SK-N-SH treated with all-trans-retinoic acid at 6 μM for 48 hours (cell line): ENCODE measurements around the gene RIN3.
A peak's percentile ranks its signal among the peaks of the same experiment; 100 is the strongest.

Experiments
- ATAC-seq: fragments of 200-7000 bp; cut with Tn5 transposase; 3 replicates; pipeline ENCODE4 v1.9.1; 2020; ENCODE audit warnings: mild to moderate bottlenecking, moderate library complexity
- ARNTL ChIP-seq: fragments of 450-650 bp; formaldehyde crosslinking; IDR thresholded peaks from 2 replicates; pipeline ENCODE4 v1.5.0; 2020; ENCODE audit warnings: low read depth, mild to moderate bottlenecking, moderate library complexity, borderline replicate concordance
- BACH2 ChIP-seq: fragments of 250-450 bp; sonication (Bioruptor Pico); IDR thresholded peaks from 2 replicates; pipeline ENCODE4 v1.9.0; 2021; ENCODE audit warnings: mild to moderate bottlenecking, borderline replicate concordance
- CSDC2 ChIP-seq: fragments of 250-450 bp; sonication (Bioruptor Pico); IDR thresholded peaks from 2 replicates; pipeline ENCODE4 v1.5.0; 2020; ENCODE audit warnings: mild to moderate bottlenecking, moderate library complexity
- ESRRG ChIP-seq: fragments of 250-450 bp; sonication (Bioruptor Pico); IDR thresholded peaks from 2 replicates; pipeline ENCODE4 v1.6.1; 2021; ENCODE audit warnings: mild to moderate bottlenecking
- GLIS3 ChIP-seq: fragments of 250-450 bp; sonication (Bioruptor Pico); IDR thresholded peaks from 2 replicates; pipeline ENCODE4 v1.5.0; 2020; ENCODE audit warnings: mild to moderate bottlenecking, moderate library complexity
- ISL1 ChIP-seq: fragments of 250-450 bp; sonication (Bioruptor Pico); IDR thresholded peaks from 2 replicates; pipeline ENCODE4 v2.1.2; 2022; ENCODE audit warnings: mild to moderate bottlenecking, moderate library complexity
- OSR1 ChIP-seq: fragments of 250-450 bp; sonication (Bioruptor Pico); IDR thresholded peaks from 2 replicates; pipeline ENCODE4 v1.8.0; 2022; ENCODE audit warnings: moderate library complexity, mild to moderate bottlenecking, inconsistent platforms
- PPARA ChIP-seq: fragments of 250-450 bp; sonication (Bioruptor Pico); IDR thresholded peaks from 2 replicates; pipeline ENCODE4 v1.5.0; 2020; ENCODE audit warnings: mild to moderate bottlenecking, borderline replicate concordance
- RARB ChIP-seq: fragments of 250-450 bp; sonication (Bioruptor Pico); IDR thresholded peaks from 2 replicates; pipeline ENCODE4 v1.8.0; 2021; ENCODE audit warnings: mild to moderate bottlenecking, moderate library complexity
- SNAI2 ChIP-seq: fragments of 250-450 bp; sonication (Bioruptor Pico); IDR thresholded peaks from 2 replicates; pipeline ENCODE4 v1.5.0; 2020; ENCODE audit warnings: mild to moderate bottlenecking, moderate library complexity
- TCF4 ChIP-seq: fragments of 250-450 bp; sonication (Bioruptor Pico); IDR thresholded peaks from 2 replicates; pipeline ENCODE4 v1.8.0; 2021; ENCODE audit warnings: mild to moderate bottlenecking, moderate library complexity, borderline replicate concordance
- TOX ChIP-seq: fragments of 250-450 bp; sonication (Bioruptor Pico); IDR thresholded peaks from 2 replicates; pipeline ENCODE4 v1.8.0; 2021; ENCODE audit warnings: mild to moderate bottlenecking, moderate library complexity, borderline replicate concordance
- ZC3H10 ChIP-seq: fragments of 250-450 bp; sonication (Bioruptor Pico); IDR thresholded peaks from 2 replicates; pipeline ENCODE4 v1.5.1; 2021; ENCODE audit warnings: mild to moderate bottlenecking, moderate library complexity
- ZFP3 ChIP-seq: fragments of 250-450 bp; sonication (Bioruptor Pico); IDR thresholded peaks from 2 replicates; pipeline ENCODE4 v1.5.0; 2020; ENCODE audit warnings: mild to moderate bottlenecking, moderate library complexity
- ZFP30 ChIP-seq: fragments of 450-650 bp; formaldehyde crosslinking; IDR thresholded peaks from 2 replicates; pipeline ENCODE4 v1.5.0; 2022; ENCODE audit warnings: mild to moderate bottlenecking, moderate library complexity
- ZNF565 ChIP-seq: fragments of 450-650 bp; formaldehyde crosslinking; conservative IDR thresholded peaks from 2 replicates; pipeline ENCODE4 v1.5.0; 2020; ENCODE audit warnings: low read depth, mild to moderate bottlenecking, moderate library complexity
- ZNF70 ChIP-seq: fragments of 450-650 bp; formaldehyde crosslinking; IDR thresholded peaks from 2 replicates; pipeline ENCODE4 v1.5.0; 2020; ENCODE audit warnings: mild to moderate bottlenecking, moderate library complexity
- ZNF8 ChIP-seq: fragments of 450-650 bp; formaldehyde crosslinking; IDR thresholded peaks from 2 replicates; pipeline ENCODE4 v1.5.0; 2020; ENCODE audit warnings: mild to moderate bottlenecking, moderate library complexity
- TF ChIP-seq, protein P1 (sequence below): fragments of 250-450 bp; sonication (Bioruptor Pico); IDR thresholded peaks from 2 replicates; pipeline ENCODE4 v1.5.1; 2020; ENCODE audit warnings: low read depth, mild to moderate bottlenecking, moderate library complexity
- TF ChIP-seq, protein P2 (sequence below): fragments of 250-450 bp; sonication (Bioruptor Pico); IDR thresholded peaks from 2 replicates; pipeline ENCODE4 v1.5.0; 2020; ENCODE audit warnings: mild to moderate bottlenecking, moderate library complexity
- TF ChIP-seq, protein P3 (sequence below): fragments of 250-450 bp; sonication (Bioruptor Pico); IDR thresholded peaks from 2 replicates; pipeline ENCODE4 v1.5.1; 2021; ENCODE audit warnings: mild to moderate bottlenecking, moderate library complexity
- TF ChIP-seq, protein P4 (sequence below): fragments of 250-450 bp; sonication (Bioruptor Pico); IDR thresholded peaks from 2 replicates; pipeline ENCODE4 v1.8.0; 2021; ENCODE audit warnings: low read depth, mild to moderate bottlenecking, moderate library complexity, borderline replicate concordance

The RIN3 gene

DNA sequence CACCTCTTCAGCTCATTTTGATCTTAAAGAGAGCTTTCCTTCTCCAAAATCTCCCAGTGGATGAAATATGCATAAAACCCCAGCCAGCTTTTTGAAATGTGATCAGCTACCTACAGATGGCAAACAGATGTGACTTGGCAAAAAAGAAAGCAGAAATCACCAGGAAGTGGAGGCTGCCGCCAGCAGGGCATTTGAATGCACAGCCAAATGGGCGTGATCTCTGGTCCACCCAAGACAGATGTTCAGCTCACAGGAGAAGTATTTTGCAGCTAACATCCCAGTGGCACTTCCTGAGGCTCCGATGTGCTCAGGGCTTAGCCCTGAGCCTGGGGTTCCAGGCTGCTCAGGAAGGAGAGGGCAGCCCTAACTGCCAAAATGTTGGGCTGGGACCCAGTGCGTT lies 156.6 kb downstream of the RIN3 start:
- peak; percentile 82 for ATAC-seq

DNA sequence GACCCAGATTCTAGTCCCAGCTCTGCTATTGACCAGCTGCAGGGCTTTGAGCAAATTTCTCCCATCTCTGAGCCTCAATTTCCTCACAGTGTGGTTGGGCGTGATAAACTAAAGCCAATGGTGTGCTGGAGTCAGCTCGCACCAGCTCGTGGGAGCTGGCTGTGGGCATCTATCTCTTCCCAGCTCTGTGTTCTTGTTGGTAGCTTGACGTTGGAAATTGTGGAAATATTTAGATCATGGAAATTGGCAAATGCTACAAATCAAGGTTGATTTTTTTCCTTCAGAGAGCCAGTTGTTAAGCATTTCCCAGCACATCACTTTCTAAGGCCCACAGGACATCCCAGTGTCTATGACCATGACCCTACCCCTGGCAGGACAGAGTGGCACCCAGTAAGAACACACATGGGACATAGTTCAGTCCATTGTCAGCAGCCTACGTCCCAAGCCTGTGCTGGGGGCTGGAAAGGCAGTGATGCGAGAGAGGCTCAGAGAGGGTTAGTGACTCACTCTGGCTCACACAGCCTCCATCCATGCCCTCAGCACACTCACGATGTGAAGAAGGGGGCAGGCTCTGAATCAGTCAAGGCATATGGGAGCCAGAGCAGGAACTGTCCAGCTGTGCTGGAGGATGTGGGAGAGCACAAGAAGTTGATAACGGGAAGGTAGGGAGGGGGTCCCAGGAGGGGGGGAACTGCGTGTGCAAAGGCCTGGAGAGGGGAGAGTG lies 157.2 kb downstream of the RIN3 start:
- no peak for TF ChIP-seq ZNF565 (CRISPR knock-in tag)
- TF ChIP-seq, protein P1, sequence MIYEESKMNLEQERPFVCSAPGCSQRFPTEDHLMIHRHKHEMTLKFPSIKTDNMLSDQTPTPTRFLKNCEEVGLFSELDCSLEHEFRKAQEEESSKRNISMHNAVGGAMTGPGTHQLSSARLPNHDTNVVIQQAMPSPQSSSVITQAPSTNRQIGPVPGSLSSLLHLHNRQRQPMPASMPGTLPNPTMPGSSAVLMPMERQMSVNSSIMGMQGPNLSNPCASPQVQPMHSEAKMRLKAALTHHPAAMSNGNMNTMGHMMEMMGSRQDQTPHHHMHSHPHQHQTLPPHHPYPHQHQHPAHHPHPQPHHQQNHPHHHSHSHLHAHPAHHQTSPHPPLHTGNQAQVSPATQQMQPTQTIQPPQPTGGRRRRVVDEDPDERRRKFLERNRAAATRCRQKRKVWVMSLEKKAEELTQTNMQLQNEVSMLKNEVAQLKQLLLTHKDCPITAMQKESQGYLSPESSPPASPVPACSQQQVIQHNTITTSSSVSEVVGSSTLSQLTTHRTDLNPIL (CRISPR knock-in tag): no peak
- TF ChIP-seq SNAI2 (CRISPR knock-in tag): no peak
- no peak for TF ChIP-seq CSDC2
- no peak for TF ChIP-seq TOX (CRISPR knock-in tag)
- TF ChIP-seq ZFP3: no peak
- no peak for TF ChIP-seq ESRRG
- TF ChIP-seq BACH2: no peak
- TF ChIP-seq ARNTL (CRISPR knock-in tag): no peak
- TF ChIP-seq, protein P2, sequence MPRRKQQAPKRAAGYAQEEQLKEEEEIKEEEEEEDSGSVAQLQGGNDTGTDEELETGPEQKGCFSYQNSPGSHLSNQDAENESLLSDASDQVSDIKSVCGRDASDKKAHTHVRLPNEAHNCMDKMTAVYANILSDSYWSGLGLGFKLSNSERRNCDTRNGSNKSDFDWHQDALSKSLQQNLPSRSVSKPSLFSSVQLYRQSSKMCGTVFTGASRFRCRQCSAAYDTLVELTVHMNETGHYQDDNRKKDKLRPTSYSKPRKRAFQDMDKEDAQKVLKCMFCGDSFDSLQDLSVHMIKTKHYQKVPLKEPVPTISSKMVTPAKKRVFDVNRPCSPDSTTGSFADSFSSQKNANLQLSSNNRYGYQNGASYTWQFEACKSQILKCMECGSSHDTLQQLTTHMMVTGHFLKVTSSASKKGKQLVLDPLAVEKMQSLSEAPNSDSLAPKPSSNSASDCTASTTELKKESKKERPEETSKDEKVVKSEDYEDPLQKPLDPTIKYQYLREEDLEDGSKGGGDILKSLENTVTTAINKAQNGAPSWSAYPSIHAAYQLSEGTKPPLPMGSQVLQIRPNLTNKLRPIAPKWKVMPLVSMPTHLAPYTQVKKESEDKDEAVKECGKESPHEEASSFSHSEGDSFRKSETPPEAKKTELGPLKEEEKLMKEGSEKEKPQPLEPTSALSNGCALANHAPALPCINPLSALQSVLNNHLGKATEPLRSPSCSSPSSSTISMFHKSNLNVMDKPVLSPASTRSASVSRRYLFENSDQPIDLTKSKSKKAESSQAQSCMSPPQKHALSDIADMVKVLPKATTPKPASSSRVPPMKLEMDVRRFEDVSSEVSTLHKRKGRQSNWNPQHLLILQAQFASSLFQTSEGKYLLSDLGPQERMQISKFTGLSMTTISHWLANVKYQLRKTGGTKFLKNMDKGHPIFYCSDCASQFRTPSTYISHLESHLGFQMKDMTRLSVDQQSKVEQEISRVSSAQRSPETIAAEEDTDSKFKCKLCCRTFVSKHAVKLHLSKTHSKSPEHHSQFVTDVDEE (CRISPR knock-in tag): no peak
- no peak for ATAC-seq

More for the DNA sequence above, 156.6 kb downstream of the RIN3 start:
- TF ChIP-seq ISL1 (no peak), PPARA (CRISPR knock-in tag) (no peak), TCF4 (CRISPR knock-in tag) (peak; percentile 23; the same call in 1 of the 2 replicates), SNAI2 (CRISPR knock-in tag) (no peak), ZNF8 (CRISPR knock-in tag) (no peak), OSR1 (CRISPR knock-in tag) (no peak), ZFP30 (no peak)

DNA sequence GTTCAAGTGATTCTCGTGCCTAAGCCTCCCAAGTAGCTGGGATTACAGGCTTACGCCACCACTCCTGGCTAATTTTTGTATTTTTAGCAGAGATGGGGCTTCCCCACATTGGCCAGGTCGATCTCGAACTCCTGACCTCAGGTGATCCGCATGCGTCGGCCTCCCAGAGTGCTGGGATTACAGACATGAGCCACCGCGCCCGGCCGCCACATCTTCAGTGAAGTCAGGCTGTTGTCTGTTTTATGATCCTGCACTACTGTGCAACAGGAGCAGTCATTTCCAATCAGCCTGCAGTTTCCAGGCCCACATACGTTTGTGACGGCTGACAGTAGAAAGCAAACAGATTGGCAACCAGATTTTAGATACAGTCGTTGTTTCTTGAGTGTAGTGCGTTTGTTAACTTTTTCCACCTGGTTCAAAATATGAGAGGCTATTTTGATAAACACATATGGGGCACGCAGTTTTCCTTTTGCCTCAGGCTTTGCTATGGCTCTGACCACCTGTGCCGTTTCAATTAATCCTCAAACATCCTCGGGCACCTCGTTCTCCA lies 160.1 kb downstream of the RIN3 start:
- TF ChIP-seq ZNF70: no peak
- no peak for TF ChIP-seq ZNF565 (CRISPR knock-in tag)
- TF ChIP-seq, protein P1 (CRISPR knock-in tag): no peak
- TF ChIP-seq TCF4 (CRISPR knock-in tag): no peak
- TF ChIP-seq SNAI2 (CRISPR knock-in tag): no peak
- TF ChIP-seq TOX (CRISPR knock-in tag): no peak
- TF ChIP-seq ESRRG: no peak
- TF ChIP-seq PPARA (CRISPR knock-in tag): no peak
- no peak for TF ChIP-seq ZC3H10 (CRISPR knock-in tag)
- TF ChIP-seq, protein P2 (CRISPR knock-in tag): no peak
- no peak for TF ChIP-seq CSDC2
- TF ChIP-seq GLIS3 (CRISPR knock-in tag): no peak
- no peak for TF ChIP-seq ARNTL (CRISPR knock-in tag)
- TF ChIP-seq ZFP30: no peak
- no peak for ATAC-seq

DNA sequence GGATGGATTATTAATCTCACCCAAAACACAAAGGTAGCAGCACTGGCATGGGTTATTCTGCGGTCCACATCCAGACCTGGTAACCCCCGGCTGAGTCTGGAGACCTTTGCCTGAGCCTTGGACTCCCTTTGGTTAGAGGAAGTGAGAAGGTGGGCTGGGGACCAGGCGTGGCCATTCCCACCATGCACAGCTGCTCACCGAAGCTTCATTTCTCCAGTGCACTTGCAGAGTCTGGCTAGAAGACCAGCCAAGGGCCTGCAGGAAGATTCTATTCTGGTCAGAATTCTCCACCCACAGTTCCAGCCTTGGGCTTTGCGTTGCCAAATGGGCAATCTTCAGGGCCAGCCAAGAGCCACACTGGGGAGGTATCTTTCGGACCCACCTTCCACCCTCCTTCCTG lies 161.8 kb downstream of the RIN3 start:
- TF ChIP-seq TOX (CRISPR knock-in tag) (no peak), OSR1 (CRISPR knock-in tag) (no peak), ARNTL (CRISPR knock-in tag) (no peak), ZNF8 (CRISPR knock-in tag) (no peak), ZFP3 (no peak), ESRRG (no peak), SNAI2 (CRISPR knock-in tag) (no peak), CSDC2 (no peak), ZNF70 (no peak), ZNF565 (CRISPR knock-in tag) (no peak), ZC3H10 (CRISPR knock-in tag) (no peak), GLIS3 (CRISPR knock-in tag) (no peak), ISL1 (no peak), RARB (CRISPR knock-in tag) (no peak)
- TF ChIP-seq, protein P3, sequence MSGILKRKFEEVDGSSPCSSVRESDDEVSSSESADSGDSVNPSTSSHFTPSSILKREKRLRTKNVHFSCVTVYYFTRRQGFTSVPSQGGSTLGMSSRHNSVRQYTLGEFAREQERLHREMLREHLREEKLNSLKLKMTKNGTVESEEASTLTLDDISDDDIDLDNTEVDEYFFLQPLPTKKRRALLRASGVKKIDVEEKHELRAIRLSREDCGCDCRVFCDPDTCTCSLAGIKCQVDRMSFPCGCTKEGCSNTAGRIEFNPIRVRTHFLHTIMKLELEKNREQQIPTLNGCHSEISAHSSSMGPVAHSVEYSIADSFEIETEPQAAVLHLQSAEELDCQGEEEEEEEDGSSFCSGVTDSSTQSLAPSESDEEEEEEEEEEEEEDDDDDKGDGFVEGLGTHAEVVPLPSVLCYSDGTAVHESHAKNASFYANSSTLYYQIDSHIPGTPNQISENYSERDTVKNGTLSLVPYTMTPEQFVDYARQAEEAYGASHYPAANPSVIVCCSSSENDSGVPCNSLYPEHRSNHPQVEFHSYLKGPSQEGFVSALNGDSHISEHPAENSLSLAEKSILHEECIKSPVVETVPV (CRISPR knock-in tag): no peak
- TF ChIP-seq, protein P4, sequence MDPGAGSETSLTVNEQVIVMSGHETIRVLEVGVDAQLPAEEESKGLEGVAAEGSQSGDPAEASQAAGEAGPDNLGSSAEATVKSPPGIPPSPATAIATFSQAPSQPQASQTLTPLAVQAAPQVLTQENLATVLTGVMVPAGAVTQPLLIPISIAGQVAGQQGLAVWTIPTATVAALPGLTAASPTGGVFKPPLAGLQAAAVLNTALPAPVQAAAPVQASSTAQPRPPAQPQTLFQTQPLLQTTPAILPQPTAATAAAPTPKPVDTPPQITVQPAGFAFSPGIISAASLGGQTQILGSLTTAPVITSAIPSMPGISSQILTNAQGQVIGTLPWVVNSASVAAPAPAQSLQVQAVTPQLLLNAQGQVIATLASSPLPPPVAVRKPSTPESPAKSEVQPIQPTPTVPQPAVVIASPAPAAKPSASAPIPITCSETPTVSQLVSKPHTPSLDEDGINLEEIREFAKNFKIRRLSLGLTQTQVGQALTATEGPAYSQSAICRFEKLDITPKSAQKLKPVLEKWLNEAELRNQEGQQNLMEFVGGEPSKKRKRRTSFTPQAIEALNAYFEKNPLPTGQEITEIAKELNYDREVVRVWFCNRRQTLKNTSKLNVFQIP (CRISPR knock-in tag): no peak
- no peak for ATAC-seq
